GM06990 (cell line): ENCODE data around the gene SHC2.

ENCODE experiments used
- DNase-seq: peaks from one replicate; pipeline ENCODE4 v3.0.0-alpha.2; 2011; ENCODE audit not compliant: insufficient read length; ENCODE audit errors: extremely low read depth
- H3K27me3 ChIP-seq: replicated peaks from 2 replicates; pipeline ENCODE4 v1.6.0; 2011; ENCODE audit warnings: low read length; ENCODE audit not compliant: control insufficient read depth, insufficient read depth
- H3K36me3 ChIP-seq: 2 replicates; pipeline ENCODE4 v1.5.1; 2011; ENCODE audit warnings: low read length; ENCODE audit not compliant: control insufficient read depth, insufficient read depth
- H3K4me3 ChIP-seq: replicated peaks from 2 replicates; pipeline ENCODE4 v1.5.1; 2011; ENCODE audit warnings: low read depth, mild to moderate bottlenecking, control low read depth, low read length
- CTCF ChIP-seq: IDR thresholded peaks from 2 replicates; pipeline ENCODE4 v1.5.1; 2011; ENCODE audit warnings: low read length, control low read depth, mild to moderate bottlenecking, inconsistent platforms; ENCODE audit not compliant: insufficient read depth, poor library complexity, severe bottlenecking

SHC2 gene

GRCh38 chr19:392375-392970, 68.4 kb downstream of the SHC2 start:
- Histone ChIP-seq H3K4me3 (no peak overlapping the region), H3K27me3 (no peaks in the 10 kb centered on the region), H3K36me3 (no peaks in the 10 kb centered on the region)
- DNase-seq: no peak
- no peak for TF ChIP-seq CTCF

- Histone ChIP-seq H3K4me3 (no peak overlapping the region), H3K27me3 (no peaks in the 10 kb centered on the region), H3K36me3 (no peaks in the 10 kb centered on the region)
- DNase-seq: no peak
- TF ChIP-seq CTCF: no peak
Observed at GRCh38 chr19:391726-392374, 69.0 kb downstream of the SHC2 start.

GRCh38 chr19:391207-391557, 69.7 kb downstream of the SHC2 start:
- Histone ChIP-seq H3K4me3 (no peak overlapping the region), H3K36me3 (no peaks in the 10 kb centered on the region), H3K27me3 (no peaks in the 10 kb centered on the region)
- no peak for DNase-seq
- no peak for TF ChIP-seq CTCF

- DNase-seq: no peak
- Histone ChIP-seq H3K27me3 (no peaks in the 10 kb centered on the region), H3K36me3 (no peaks in the 10 kb centered on the region), H3K4me3 (no peak overlapping the region)
- no peak for TF ChIP-seq CTCF
Observed at GRCh38 chr19:390386-391206, 70.2 kb downstream of the SHC2 start.

- no peaks in the 10 kb centered on the region for H3K27me3 ChIP-seq
- no peak for TF ChIP-seq CTCF
- H3K36me3 ChIP-seq: no peaks in the 10 kb centered on the region
- H3K4me3 ChIP-seq: no peak overlapping the region
- no peak for DNase-seq
Observed at GRCh38 chr19:389935-390289, 70.9 kb downstream of the SHC2 start.
